Activated naive CD4-positive, alpha-beta T cell treated with anti-CD3 and anti-CD28 coated beads for 36 hours (primary cell): ENCODE data around the gene ADCY4. TPM values are rescaled to one million over a fixed set of nuclear protein-coding genes. Genes with fewer than 3 reads are reported as not detected.

Experiments
- CTCF ChIA-PET: fragments of 350-600 bp; sonication (Branson Sonifier 250); formaldehyde crosslinking; loops from one replicate; lab custom pipeline; 2021; ENCODE audit warnings: antibody characterized with exemption; lab: Charles Lee
- DNase-seq: peaks from one replicate; pipeline ENCODE4 v3.0.0-alpha.2; 2020
- H3K27ac Mint-ChIP-seq: one replicate; pipeline ENCODE4 v1.8.0; 2021; ENCODE audit warnings: mild to moderate bottlenecking, mixed read lengths
- H3K27me3 Mint-ChIP-seq: one replicate; pipeline ENCODE4 v1.8.0; 2021; ENCODE audit warnings: low read depth, mixed read lengths
- H3K36me3 Mint-ChIP-seq: one replicate; pipeline ENCODE4 v1.8.0; 2021; ENCODE audit warnings: low read depth, mixed read lengths
- H3K4me1 Mint-ChIP-seq: one replicate; pipeline ENCODE4 v1.8.0; 2021; ENCODE audit warnings: low read depth, mixed read lengths
- H3K4me3 Mint-ChIP-seq: one replicate; pipeline ENCODE4 v1.8.0; 2021; ENCODE audit warnings: mild to moderate bottlenecking, moderate library complexity, mixed read lengths
- H3K9me3 Mint-ChIP-seq: one replicate; pipeline ENCODE4 v1.8.0; 2021; ENCODE audit warnings: mixed read lengths
- intact Hi-C: fragments of 100-400 bp; cut with micrococcal nuclease; formaldehyde crosslinking; loops from one replicate; pipeline ENCODE4 v1.15.1; 2023
- total RNA-seq, 2 experiments: library from RNA; stranded (reverse); gene quantifications; one replicate each; pipeline ENCODE4 v1.2.3, GENCODE V29; 2021

The ADCY4 gene
- total RNA-seq, 2 experiments from 2014 or later: 1.6 to 2.4 TPM

DNA sequence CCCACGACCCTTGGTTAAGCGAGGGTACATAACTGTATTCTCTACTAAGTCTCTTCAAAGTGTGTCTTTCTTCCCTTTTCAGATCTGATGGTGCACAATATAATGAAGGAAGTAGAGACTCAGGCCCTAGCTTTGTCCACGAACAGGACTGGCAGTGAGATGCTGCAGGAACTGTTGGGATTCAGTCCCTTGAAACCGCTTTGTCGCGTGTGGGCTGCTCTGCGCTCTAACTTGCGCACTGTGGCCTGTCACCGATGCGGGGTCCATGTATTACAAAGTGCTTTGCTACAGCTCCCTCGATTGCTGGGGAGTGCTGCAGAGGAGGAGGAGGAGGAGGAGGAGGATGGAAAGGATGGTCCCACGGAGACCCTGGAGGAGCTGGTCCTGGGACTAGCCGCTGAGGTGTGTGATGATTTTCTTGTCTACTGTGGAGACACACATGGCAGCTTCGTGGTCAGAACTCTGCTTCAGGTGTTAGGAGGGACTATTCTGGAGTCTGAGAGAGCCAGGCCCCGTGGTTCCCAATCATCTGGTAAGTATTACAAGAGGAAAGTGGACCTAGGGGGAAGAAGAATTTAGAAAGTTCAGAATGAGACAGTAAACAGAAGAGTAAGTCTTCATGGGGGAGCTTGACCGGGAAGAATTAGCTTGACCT lies 34.4 kb downstream of the ADCY4 start:
- CTCF ChIA-PET: interaction anchor here (0.6 to 9.3 kb wide), 10 partner anchors 8 to 210 kb away, joined by 3 to 310 read pairs (median 6); partner anchors contain the start of genes CIDEB, LTB4R, LTB4R2 and MDP1
- Mint-ChIP-seq H3K36me3 (peaks cover 23% of the 10 kb centered on the region), H3K27me3 (no peaks in the 10 kb centered on the region), H3K9me3 (no peaks in the 10 kb centered on the region), H3K4me3 (peak overlapping the region; percentile 87), H3K27ac (peak overlapping the region; percentile 52), H3K4me1 (peaks cover 47% of the 10 kb centered on the region)
- DNase-seq: no peak
- intact Hi-C loops: no loop called here

DNA sequence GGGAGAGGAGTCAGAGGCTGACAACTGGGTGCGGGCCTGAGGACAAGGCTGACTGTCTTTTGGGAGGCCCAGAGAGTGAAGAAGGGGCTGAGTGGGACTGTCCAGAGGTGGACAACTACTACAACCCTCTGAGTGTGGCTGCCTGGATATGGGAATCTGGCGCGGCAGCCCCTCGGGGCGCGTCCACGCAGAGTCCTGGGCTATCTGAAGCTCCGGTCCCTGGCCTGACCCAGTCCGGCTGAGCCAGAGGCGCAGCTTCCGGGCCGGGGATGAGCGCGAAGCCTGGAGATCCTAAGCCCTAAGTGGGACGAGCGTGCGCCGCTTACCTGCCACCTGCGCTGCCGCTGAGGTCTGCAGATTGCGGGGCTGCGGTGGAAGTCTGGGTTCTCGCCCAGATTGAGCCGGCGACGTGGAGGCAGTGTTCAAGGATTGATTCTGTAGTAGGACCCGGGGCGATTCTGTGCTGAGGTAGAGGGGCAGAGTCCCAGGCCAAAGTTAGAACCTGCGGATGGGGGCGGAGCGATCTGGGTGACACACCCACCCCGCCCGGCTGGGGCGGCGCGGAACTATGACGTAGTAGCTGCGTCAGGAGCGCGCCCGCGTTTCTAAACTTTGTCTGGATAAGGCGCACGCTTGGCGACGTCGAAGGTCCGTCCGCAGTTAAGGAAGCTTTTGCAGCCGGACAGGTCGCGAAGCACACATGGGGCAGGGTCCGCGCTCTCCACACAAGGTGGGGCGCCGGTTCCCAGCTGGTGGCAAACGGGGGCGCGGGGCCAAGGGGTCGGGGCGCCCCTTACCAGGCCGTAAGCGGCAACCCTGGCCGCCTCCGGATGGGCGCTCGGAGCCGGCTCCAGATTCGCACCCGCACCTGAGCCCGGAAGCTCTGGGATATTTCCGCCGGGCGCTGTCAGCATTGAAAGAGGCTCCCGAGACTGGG lies 35.3 kb downstream of the ADCY4 start, which contains the start of the genes DHRS1 and NOP9:
DHRS1 (minus strand) TSS at position 526 of the 937 bp plus-strand sequence. CDS start 674 bp downstream, outside the sequence.
NOP9 (plus strand) TSS at position 596 of the 937 bp plus-strand sequence; CDS start at position 701, 105 bp downstream.
- intact Hi-C loops: loop anchor here (1.0 to 5.0 kb wide), 8 partner anchors 9 to 207 kb away; partner anchors contain the start of genes CHMP4A, DCAF11, GMPR2 and IPO4
- H3K27ac Mint-ChIP-seq: peak within 1 kb of the TSS; percentile 89
- no peaks in the 10 kb centered on the region for H3K9me3 Mint-ChIP-seq
- peak within 1 kb of the TSS; percentile 87 for H3K4me3 Mint-ChIP-seq
- no peaks in the 10 kb centered on the region for H3K27me3 Mint-ChIP-seq
- peaks cover 14% of the 10 kb centered on the region for H3K36me3 Mint-ChIP-seq
- CTCF ChIA-PET: interaction anchor here (0.6 to 9.3 kb wide), 18 partner anchors 8 to 152 kb away, joined by 3 to 310 read pairs (median 13); partner anchors contain the start of genes CHMP4A, CIDEB, IRF9 and LTB4R
- DNase-seq: peak; percentile 94
- H3K4me1 Mint-ChIP-seq: peaks cover 47% of the 10 kb centered on the region

DNA sequence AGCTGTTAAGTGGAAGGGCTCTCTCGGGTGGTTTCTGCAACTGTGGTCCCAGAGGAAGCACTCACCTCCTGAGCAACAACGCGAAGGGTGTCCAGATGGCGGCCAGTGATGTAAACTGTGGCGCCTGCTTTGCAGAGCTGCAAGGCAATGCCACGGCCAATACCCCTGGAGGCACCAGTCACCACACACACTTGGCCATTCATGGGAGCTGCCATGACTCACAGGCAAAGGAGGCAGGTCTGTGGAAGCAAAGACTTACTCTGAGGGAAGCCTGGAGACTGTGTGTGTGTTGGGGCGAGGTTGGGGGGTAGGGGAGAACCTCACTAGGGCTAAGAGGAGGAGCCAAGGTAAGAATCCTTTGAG lies 36.0 kb downstream of the ADCY4 start:
- H3K4me1 Mint-ChIP-seq: peaks cover 47% of the 10 kb centered on the region
- intact Hi-C loops: loop anchor here (1.0 to 5.0 kb wide), 8 partner anchors 9 to 207 kb away; partner anchors contain the start of genes CHMP4A, DCAF11, GMPR2 and IPO4
- H3K27ac Mint-ChIP-seq: peak overlapping the region; percentile 89
- no peaks in the 10 kb centered on the region for H3K9me3 Mint-ChIP-seq
- no peaks in the 10 kb centered on the region for H3K27me3 Mint-ChIP-seq
- peak overlapping the region; percentile 87 for H3K4me3 Mint-ChIP-seq
- DNase-seq: peak; percentile 38
- CTCF ChIA-PET: interaction anchor here (0.6 to 9.3 kb wide), 14 partner anchors 9 to 152 kb away, joined by 3 to 310 read pairs (median 18); partner anchors contain the start of genes CHMP4A, CIDEB, IRF9 and LTB4R
- H3K36me3 Mint-ChIP-seq: peaks cover 11% of the 10 kb centered on the region

DNA sequence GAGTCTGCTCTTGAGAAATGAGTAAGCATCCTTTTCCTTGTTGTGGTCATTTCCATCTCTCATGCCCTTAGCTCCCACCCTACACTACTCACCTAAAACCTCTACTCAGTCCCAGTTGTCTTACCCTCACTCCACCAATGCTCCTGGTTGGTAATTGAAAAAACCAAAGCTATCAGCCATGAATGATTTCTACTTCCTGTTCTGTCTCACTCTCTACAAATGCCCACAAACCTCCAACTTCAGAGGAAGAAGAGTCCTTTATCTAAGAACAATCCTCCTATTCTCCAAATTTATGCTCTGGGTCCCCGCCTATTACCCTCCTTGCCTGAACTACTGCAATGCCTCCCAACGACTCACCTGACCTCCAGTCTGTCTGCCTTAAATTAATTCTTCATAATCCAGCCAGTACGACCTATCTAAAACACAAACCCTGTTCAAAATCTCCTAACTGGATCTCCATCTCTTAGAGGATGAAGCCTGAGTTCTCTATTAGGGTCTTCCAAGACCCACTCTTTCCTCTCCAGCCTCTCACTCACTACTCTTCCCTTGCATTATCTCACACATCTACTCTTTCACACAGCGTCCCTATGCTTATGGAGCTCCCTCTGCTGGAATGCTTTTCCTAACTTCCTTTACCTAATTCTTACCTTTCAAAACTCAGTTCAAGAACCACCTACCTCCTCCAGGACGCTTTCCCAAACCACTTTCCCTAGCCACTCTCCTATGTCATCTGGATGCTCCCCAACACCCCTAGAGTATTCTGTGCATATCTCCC lies 37.5 kb downstream of the ADCY4 start:
- H3K36me3 Mint-ChIP-seq: peaks cover 14% of the 10 kb centered on the region
- no peak overlapping the region for H3K4me3 Mint-ChIP-seq
- no peaks in the 10 kb centered on the region for H3K27me3 Mint-ChIP-seq
- H3K9me3 Mint-ChIP-seq: no peaks in the 10 kb centered on the region
- CTCF ChIA-PET: interaction anchor here (0.7 to 9.3 kb wide), 34 partner anchors 8 to 261 kb away, joined by 3 to 310 read pairs (median 5); partner anchors contain the start of genes CHMP4A, CIDEB, IRF9 and LTB4R
- intact Hi-C loops: loop anchor here (1.0 to 5.0 kb wide), 9 partner anchors 18 to 283 kb away; partner anchors contain the start of genes IRF9, MDP1, PCK2 and TM9SF1
- DNase-seq: no peak
- H3K27ac Mint-ChIP-seq: peak overlapping the region; percentile 78
- peaks cover 47% of the 10 kb centered on the region for H3K4me1 Mint-ChIP-seq

DNA sequence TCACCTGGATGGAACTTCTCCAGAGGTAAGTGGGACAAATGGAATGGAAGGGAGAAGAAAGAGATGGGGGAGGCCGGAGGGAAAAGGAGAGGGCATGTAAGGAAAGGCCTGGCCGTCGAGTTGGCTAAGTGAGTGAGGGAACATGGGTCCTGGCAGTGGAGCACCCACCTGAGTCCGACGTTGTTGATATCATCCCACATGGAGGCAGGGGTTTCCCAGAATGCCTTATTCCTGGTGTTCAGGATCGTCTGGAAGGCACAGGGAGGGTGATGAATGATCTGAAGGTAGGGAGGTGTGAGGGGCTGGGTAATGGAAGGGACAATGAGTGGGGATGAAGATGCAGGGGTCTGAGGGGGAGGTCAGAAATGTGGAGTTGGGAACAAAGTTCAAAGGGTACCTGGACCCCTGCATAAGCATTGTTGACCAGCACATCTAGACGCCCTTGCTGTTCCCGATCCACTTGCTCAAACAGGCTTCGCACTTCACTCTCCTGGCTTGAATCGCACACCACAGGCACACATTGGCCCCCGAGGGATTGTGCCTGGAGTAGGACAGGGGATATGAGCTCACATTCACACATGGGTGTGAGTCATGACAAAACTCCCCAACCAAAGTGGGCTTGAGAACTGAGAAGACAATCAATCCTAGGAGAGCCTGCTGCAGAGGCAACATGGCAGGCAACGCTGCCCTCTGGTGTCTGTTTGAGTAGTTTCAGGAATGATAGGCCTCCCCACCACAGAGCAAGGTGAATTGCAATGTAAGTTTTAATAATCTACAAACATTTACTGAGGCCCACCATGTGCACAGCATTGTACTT lies 38.3 kb downstream of the ADCY4 start:
- no peaks in the 10 kb centered on the region for H3K27me3 Mint-ChIP-seq
- peak overlapping the region; percentile 78 for H3K27ac Mint-ChIP-seq
- DNase-seq: peak; percentile 90
- intact Hi-C loops: loop anchor here (1.0 to 5.0 kb wide), 10 partner anchors 17 to 282 kb away; partner anchors contain the start of genes IRF9, MDP1, PCK2 and RABGGTA
- CTCF ChIA-PET: interaction anchor here (0.7 to 9.3 kb wide), 31 partner anchors 7 to 260 kb away, joined by 3 to 310 read pairs (median 5); partner anchors contain the start of genes CHMP4A, CIDEB, LTB4R and MDP1
- peaks cover 42% of the 10 kb centered on the region for H3K4me1 Mint-ChIP-seq
- H3K4me3 Mint-ChIP-seq: no peak overlapping the region
- H3K36me3 Mint-ChIP-seq: peaks cover 9% of the 10 kb centered on the region
- no peaks in the 10 kb centered on the region for H3K9me3 Mint-ChIP-seq

DNA sequence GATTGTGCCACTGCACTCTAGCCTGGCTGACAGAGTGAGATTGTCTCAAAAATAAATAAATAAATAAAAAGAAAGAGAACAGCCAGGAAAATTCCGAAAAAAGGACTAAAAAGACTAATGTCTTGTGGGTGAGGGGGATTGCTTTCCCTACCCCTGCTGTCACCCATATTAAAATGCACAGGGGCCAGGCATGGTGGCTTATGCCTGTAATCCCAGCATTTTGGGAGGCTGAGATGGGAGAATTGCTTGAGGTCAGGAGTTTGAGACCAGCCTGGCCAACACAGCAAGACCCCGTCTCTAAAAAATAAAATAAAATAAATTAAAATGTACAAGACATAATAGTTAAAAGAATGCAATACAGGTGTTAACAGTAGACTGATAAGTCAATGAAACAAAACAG lies 41.3 kb downstream of the ADCY4 start:
- Mint-ChIP-seq H3K4me1 (peaks cover 38% of the 10 kb centered on the region), H3K36me3 (peaks cover 21% of the 10 kb centered on the region), H3K27me3 (no peaks in the 10 kb centered on the region), H3K9me3 (no peaks in the 10 kb centered on the region), H3K27ac (no peak overlapping the region), H3K4me3 (no peak overlapping the region)
- intact Hi-C loops: no loop called here
- no peak for DNase-seq
- CTCF ChIA-PET: interaction anchor here (0.9 to 5.4 kb wide), 3 partner anchors 15 to 77 kb away, joined by 3 to 49 read pairs (median 32); partner anchors contain the start of genes CIDEB, LTB4R, LTB4R2 and TINF2

DNA sequence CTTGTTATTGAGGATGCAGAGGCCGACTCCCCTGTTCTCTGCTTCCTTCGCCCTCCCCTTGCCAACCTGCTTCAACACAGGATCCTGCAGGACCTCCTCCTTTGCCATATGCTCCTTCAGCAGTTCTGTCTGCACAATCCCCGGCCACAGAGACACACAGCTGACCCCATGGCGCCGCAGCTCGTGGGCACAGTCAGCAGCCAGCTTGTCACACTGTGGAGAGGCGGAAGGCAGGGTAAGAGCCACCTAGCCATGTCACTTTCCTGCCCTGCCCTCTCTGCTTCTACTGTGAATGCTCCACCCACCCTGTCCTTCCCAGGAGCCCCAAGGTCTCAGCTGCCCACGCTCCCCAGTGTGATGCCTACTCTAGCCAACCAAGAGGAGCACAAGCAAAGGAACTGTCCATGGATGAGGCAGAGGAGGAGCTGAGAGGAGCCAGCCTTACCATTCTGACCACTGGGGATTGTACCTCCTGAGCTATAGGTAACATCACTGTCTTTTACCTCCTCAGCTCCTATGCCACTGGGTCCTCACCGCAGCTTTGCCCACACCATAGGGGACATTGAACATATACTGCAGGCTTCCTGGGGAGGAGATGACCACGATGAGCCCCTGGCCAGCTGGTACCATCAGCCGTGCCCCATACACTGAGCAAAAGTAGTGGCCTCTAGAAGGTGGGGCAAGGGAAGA lies 42.6 kb downstream of the ADCY4 start:
- Mint-ChIP-seq H3K4me1 (peaks cover 39% of the 10 kb centered on the region), H3K27me3 (no peaks in the 10 kb centered on the region), H3K27ac (no peak overlapping the region), H3K9me3 (no peaks in the 10 kb centered on the region), H3K4me3 (no peak overlapping the region), H3K36me3 (peaks cover 23% of the 10 kb centered on the region)
- no peak for DNase-seq
- CTCF ChIA-PET: interaction anchor here (0.6 to 5.4 kb wide), 6 partner anchors 12 to 144 kb away, joined by 3 to 49 read pairs (median 21); partner anchors contain the start of genes CIDEB, LTB4R, LTB4R2 and TINF2
- intact Hi-C loops: no loop called here

DNA sequence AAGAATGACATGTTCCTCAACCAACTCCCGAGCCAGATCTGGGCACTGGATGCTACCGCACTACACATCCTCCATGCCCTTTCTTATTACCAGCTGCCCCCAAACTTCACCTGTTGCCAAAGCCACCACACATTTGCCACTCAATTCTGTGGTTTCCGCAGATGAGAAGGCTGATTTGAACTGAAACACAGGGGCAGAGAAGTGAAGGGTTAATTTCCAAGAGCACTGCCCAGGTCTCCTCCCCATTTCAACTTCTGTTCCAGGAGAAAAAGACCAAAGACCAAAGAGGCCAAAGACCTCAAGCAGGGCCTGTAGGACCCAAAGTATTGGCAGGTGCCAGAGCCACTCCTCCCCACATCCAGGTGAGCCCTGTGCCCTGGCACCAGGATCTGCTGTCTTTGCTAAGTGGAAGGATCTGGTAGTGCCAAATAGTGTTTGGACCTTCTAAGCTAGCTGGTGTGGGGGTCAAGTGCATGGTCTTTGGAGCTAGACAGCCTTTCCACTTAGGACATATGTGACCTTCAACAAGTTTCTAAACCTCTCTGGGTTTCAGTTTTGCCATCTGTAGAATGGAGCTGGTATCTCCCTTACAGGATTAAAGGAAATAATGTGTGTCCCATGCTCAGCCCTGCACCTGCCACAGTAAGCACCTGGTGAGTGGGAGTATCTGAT lies 43.3 kb downstream of the ADCY4 start:
- no peak overlapping the region for H3K27ac Mint-ChIP-seq
- peaks cover 21% of the 10 kb centered on the region for H3K36me3 Mint-ChIP-seq
- H3K4me3 Mint-ChIP-seq: no peak overlapping the region
- DNase-seq: no peak
- intact Hi-C loops: no loop called here
- H3K9me3 Mint-ChIP-seq: no peaks in the 10 kb centered on the region
- H3K27me3 Mint-ChIP-seq: no peaks in the 10 kb centered on the region
- peaks cover 32% of the 10 kb centered on the region for H3K4me1 Mint-ChIP-seq
- CTCF ChIA-PET: interaction anchor here (0.6 to 5.4 kb wide), 7 partner anchors 11 to 74 kb away, joined by 3 to 49 read pairs (median 28); partner anchors contain the start of genes CIDEB, LTB4R, LTB4R2 and RABGGTA

DNA sequence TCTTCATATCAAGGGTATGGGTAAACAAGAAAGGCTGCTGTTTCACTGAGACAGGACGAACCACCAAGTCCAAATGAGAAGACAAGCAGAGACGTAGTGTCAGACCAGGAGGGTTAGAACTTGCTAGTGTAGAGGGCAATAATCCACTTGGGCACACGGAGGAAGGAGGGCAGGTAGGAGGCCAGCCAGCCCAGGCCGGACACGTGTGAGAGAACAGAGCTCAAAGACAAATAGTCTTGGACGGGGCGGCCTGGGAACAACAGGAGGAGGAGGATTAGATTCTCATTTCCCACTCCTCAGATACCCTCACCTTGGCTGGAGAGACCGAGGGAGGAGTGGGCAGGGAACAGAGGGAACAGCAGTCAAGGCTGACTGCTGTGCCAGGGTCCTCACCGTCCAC lies 44.1 kb downstream of the ADCY4 start:
- no peaks in the 10 kb centered on the region for H3K9me3 Mint-ChIP-seq
- CTCF ChIA-PET: interaction anchor here (0.8 to 5.4 kb wide), 10 partner anchors 7 to 141 kb away, joined by 3 to 49 read pairs (median 10); partner anchors contain the start of genes CIDEB, LTB4R, LTB4R2 and MDP1
- no peaks in the 10 kb centered on the region for H3K27me3 Mint-ChIP-seq
- H3K27ac Mint-ChIP-seq: no peak overlapping the region
- H3K4me3 Mint-ChIP-seq: no peak overlapping the region
- peaks cover 19% of the 10 kb centered on the region for H3K36me3 Mint-ChIP-seq
- intact Hi-C loops: no loop called here
- H3K4me1 Mint-ChIP-seq: peaks cover 25% of the 10 kb centered on the region
- no peak for DNase-seq
